GM12873 (cell line): ENCODE data around the gene FBXO24.

ENCODE experiments used
- TF ChIP-seq, protein P1 (sequence below): IDR thresholded peaks from 2 replicates; pipeline ENCODE4 v1.5.1; 2012; ENCODE audit warnings: low read depth, mild to moderate bottlenecking, moderate library complexity, low read length, control low read depth; ENCODE audit not compliant: insufficient read depth; ENCODE audit errors: missing control alignments

FBXO24 gene

DNA sequence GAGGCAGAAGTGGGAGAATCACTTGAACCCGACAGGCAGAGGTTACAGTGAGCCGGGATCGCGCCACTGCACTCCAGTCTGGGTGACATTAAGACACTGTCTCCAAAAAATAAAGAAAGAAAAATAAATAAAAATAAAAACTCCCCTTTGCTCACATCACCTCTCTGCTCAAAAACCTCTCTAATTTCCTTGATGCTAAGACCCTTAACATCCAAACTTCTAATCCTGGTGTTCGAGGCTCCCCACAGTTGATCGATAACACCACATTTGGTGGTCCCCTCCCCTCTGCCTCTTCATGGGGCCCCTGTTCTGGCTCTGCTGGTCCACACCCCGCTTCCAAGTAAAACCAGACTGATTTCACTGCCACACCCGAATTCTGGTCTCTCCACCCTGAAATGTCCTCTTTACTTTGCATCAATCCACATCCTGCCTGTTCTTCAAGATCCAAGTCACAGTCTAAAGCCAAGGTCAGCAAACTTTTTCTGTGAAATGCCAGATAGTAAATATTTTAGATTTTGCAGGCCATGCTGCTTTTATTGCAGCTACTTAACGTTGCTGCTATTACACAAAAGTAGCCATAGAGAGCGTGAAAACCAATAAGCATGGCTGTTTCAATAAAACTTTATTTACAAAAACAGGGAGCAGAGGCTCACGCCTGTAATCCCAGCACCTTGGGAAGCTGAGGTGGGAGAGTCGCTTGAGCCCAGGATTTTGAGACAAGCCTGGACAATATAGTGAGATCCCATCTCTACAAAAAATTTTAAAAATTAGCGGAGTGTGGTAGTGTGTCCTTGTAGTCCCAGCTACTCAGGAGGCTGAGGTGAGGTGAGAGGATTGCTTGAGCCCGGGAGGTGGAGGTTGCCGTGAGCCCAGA is 38.1 kb downstream of the FBXO24 start:
- TF ChIP-seq, protein P1, sequence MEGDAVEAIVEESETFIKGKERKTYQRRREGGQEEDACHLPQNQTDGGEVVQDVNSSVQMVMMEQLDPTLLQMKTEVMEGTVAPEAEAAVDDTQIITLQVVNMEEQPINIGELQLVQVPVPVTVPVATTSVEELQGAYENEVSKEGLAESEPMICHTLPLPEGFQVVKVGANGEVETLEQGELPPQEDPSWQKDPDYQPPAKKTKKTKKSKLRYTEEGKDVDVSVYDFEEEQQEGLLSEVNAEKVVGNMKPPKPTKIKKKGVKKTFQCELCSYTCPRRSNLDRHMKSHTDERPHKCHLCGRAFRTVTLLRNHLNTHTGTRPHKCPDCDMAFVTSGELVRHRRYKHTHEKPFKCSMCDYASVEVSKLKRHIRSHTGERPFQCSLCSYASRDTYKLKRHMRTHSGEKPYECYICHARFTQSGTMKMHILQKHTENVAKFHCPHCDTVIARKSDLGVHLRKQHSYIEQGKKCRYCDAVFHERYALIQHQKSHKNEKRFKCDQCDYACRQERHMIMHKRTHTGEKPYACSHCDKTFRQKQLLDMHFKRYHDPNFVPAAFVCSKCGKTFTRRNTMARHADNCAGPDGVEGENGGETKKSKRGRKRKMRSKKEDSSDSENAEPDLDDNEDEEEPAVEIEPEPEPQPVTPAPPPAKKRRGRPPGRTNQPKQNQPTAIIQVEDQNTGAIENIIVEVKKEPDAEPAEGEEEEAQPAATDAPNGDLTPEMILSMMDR = no peak

DNA sequence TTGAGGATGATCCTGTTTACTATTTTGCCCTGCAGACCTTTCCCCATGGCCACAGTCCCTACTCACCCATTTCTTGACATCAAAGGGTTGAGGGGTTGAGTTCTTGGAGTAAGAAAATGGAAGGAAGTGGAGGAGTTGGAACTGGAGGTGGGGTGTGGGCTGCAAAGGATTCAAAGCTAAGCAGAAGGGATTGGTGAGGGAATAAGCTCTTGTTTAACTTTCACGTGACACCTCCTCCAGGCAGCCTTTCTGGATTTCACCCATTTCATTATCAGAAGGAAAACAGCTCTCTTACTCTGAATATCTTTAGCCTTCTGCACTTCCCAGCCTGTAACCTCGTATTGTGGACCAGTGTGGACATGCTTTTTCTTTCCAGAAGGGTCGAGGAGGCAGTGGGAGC is 39.9 kb downstream of the FBXO24 start:
- TF ChIP-seq, protein P1 = no peak

DNA sequence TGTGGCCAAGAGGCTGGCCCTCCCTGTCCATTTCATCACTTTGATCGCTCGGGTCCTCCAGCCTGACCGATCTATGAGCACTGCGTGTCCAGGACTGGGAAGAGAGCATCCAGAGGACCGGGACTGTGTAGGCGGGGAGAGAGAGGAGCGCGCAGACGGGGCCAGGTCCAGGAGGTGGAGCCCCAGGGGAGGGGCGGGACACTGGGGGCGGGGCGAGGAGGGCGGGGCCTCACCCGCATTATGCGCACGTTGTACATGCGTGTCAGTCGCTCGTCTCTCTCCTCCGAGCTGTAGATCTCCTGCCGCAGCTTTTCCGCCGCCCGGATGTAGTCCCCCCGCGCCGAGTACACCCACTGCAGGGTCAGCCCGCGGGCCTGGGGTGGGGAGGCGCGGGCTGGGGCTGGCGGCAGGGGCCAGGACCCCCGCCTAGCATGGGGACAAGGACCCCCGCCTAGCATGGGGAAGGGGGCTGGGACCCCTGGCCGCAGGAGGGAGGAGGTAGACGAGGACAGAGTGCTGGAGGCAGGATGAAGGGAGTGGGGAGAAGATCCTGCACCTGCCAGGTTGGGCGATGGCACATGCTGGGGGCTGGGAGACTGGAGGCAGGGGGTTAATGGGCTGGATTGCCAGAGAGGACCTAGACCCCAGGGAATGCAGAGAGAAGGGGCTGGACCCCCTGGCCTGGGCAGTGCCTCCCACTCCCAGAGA is 40.6 kb downstream of the FBXO24 start:
- TF ChIP-seq, protein P1 = no peak

DNA sequence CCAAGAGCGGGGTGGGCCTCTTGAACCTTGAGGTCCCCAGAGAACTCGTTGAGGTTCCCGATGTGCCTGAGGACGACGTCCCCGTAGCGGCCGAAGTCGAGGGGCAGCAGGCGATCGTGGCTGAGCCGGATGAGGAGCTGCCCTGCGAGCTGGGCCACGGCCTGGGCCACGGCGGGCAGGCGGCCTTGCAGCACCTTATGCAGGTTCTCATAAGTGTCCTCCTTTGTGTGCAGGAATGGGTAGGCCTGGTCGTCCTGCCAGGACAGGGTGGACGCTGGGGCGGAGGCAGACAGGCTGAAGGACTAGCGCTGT is 41.1 kb downstream of the FBXO24 start:
- TF ChIP-seq, protein P1 = no peak

DNA sequence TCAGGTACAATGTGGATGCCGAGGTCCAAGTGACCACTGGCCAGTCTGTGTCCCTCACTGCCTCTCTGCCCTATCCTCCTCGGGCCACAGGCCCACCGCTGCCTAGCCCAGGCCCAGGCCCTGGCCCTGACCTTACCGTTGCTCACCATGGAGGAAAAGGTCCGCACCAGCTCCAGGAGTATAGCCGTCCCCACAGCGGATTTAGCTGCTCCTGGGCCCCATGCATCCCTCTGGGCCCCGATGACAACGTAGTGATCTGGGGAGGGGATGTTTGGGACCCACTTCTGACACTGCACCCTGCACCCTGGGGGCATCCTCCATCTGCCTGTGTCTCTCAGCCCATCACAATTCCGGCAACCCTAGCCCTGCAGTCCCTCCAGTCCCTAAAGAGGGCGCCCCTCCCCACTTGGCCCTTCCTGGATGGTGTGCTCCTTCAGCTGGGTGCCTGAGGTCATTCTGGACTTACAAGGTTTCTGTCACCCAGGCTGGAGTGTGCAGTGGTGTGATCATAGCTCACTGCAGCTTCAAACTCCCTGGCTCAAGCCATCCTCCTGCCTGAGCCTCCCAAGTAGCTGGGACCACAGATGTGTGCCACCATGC is 43.1 kb downstream of the FBXO24 start:
- TF ChIP-seq, protein P1 = peak; percentile 61

DNA sequence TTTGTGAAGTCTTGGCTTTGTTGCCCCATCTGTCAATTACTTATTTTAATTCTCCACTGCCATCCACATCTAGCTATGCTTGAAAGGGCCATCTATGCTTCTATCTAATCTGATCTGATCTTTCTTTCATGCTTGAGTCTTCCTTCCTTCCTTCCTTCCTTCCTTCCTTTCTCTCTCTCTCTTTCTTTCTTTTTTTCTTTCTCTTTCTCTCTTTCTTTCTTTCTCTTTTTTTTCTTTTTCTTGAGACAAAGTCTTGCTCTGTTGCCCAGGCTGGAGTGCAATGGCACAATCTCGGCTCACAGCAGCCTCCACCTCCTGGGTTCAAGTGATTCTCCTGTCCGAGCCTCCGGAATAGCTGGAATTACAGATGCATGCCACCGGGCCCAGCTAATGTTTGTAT is 43.9 kb downstream of the FBXO24 start:
- TF ChIP-seq, protein P1 = no peak
